Measurements from ENCODE around the gene IL9. TPM values are rescaled to one million over a fixed set of nuclear protein-coding genes. Genes with fewer than 3 reads are reported as not detected.

Gene IL9
- total RNA-seq, 4 donors from 2014 or later, result not detected

- no peak for DNase-seq
- Histone ChIP-seq H3K4me1 (no peaks in the 10 kb centered on the region), H3K4me3 (replicated peaks in 1 of 3) (no peak overlapping the region), H3K27ac (no peak overlapping the region), H3K9me3 (no peaks in the 10 kb centered on the region), H3K27me3 (no peaks in the 10 kb centered on the region), H3K36me3 (no peaks in the 10 kb centered on the region)
- intact Hi-C loops (cut with DNase I), result no loop called here
- TF ChIP-seq CTCF (IDR thresholded peaks at IDR 0.05) (no peak), POLR2A (IDR thresholded peaks at IDR 0.05) (no peak)
- 91 to 93% methylated on average over 27 to 34 of the region's 34 CpGs for WGBS, 2 donors
These were observed 43.5 kb downstream of the IL9 start for GRCh38 chr5:135851915-135852845.

- no peak for DNase-seq
- intact Hi-C loops (cut with DNase I), result no loop called here
- H3K27ac ChIP-seq, result no peak overlapping the region
- H3K4me1 ChIP-seq, result no peaks in the 10 kb centered on the region
- H3K4me3 ChIP-seq (replicated peaks in 1 of 3), result no peak overlapping the region
- TF ChIP-seq CTCF (IDR thresholded peaks at IDR 0.05) (no peak), POLR2A (IDR thresholded peaks at IDR 0.05) (no peak)
- H3K27me3 ChIP-seq, result no peaks in the 10 kb centered on the region
- no peaks in the 10 kb centered on the region for H3K9me3 ChIP-seq
- no peaks in the 10 kb centered on the region for H3K36me3 ChIP-seq
- 85 to 91% methylated on average over 16 to 24 of the region's 24 CpGs for WGBS, 2 donors
These were observed 44.3 kb downstream of the IL9 start for GRCh38 chr5:135851186-135851914.

GRCh38 chr5:135850671-135851070, 45.0 kb downstream of the IL9 start:
- 89 to 92% methylated on average over 6 of the region's 6 CpGs for WGBS, 2 donors
- TF ChIP-seq POLR2A (IDR thresholded peaks at IDR 0.05) (no peak), CTCF (IDR thresholded peaks at IDR 0.05) (no peak)
- intact Hi-C loops (cut with DNase I), result no loop called here
- Histone ChIP-seq H3K4me1 (no peaks in the 10 kb centered on the region), H3K9me3 (no peaks in the 10 kb centered on the region), H3K27me3 (no peaks in the 10 kb centered on the region), H3K36me3 (no peaks in the 10 kb centered on the region), H3K4me3 (replicated peaks in 1 of 3) (no peak overlapping the region), H3K27ac (no peak overlapping the region)
- no peak for DNase-seq

GRCh38 chr5:135850231-135850630, 45.4 kb downstream of the IL9 start:
- no peaks in the 10 kb centered on the region for H3K4me1 ChIP-seq
- H3K9me3 ChIP-seq, result no peaks in the 10 kb centered on the region
- 91 to 92% methylated on average over 8 to 9 of the region's 9 CpGs for WGBS, 2 donors
- H3K36me3 ChIP-seq, result no peaks in the 10 kb centered on the region
- no peak overlapping the region for H3K27ac ChIP-seq
- DNase-seq, result no peak
- H3K4me3 ChIP-seq (replicated peaks in 1 of 3), result no peak overlapping the region
- intact Hi-C loops (cut with DNase I), result no loop called here
- no peaks in the 10 kb centered on the region for H3K27me3 ChIP-seq
- TF ChIP-seq POLR2A (IDR thresholded peaks at IDR 0.05) (no peak), CTCF (IDR thresholded peaks at IDR 0.05) (no peak)

DNA sequence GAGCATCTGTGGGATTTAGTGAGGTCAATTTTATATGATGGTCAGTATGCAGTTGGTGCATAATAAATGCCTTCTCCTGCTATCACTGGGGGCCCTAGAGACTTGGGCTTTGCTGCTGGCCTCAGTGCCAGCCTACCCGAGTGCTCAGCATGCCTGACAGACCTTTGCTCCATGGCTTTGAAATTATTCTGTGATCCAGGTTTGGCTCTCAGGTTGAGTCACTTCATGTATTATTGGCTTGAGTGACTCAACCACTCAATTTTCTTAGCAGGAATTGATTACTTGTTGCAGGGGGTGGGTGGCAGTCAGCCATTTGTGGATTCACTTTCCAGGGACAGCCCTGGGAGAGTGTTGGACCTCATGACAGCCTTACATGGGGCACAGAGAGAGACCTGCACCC, 47.7 kb downstream of the IL9 start:
- H3K4me3 ChIP-seq (replicated peaks in 1 of 3), result no peak overlapping the region
- TF ChIP-seq POLR2A (IDR thresholded peaks at IDR 0.05) (no peak), CTCF (IDR thresholded peaks at IDR 0.05) (no peak)
- H3K36me3 ChIP-seq, result no peaks in the 10 kb centered on the region
- H3K27ac ChIP-seq, result no peak overlapping the region
- DNase-seq, result no peak
- intact Hi-C loops (cut with DNase I), result no loop called here
- no peaks in the 10 kb centered on the region for H3K4me1 ChIP-seq
- H3K27me3 ChIP-seq, result no peaks in the 10 kb centered on the region
- no peaks in the 10 kb centered on the region for H3K9me3 ChIP-seq
- WGBS, 2 donors, result 88 to 92% methylated on average over 1 of the region's 1 CpG
